HepG2 (cell line): ENCODE measurements around the gene MFSD11.

Source experiments
- ZFP37 ChIP-seq: sonication (generic); formaldehyde crosslinking; IDR thresholded peaks from 2 replicates; pipeline ENCODE4 v1.4.0; 2020; ENCODE audit warnings: missing genetic modification reagents, borderline replicate concordance
- ZNF274 ChIP-seq: sonication (generic); formaldehyde crosslinking; IDR thresholded peaks from 2 replicates; pipeline ENCODE4 v1.5.1; 2020; ENCODE audit warnings: mild to moderate bottlenecking, missing genetic modification reagents

DNA sequence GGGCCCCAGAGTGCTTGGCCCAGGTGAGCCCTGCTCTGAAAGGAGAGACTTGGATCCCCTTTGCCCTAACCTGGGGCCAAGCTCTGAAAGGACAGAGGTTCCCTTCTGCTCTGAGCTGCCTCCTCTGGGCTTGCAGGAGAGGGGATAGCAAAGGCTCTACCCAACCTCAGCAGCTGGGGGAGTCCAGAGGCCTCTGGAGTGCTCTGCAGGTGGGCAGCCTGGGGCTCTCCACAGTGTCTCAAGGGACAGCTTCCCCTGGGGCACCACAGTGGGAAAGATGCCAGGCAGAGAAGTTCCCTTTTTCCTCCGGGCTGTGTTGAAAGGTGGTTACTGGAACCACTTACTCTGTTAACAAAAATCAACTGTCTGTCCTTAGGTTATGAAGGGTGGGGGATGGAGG lies 82.1 kb downstream of the MFSD11 start:
- TF ChIP-seq ZNF274 = no peak
- no peak for TF ChIP-seq ZFP37 (CRISPR knock-in tag)
